Measurements from ENCODE around the gene SLC25A46.
"Not testable (repeated sequence)": the region's sequence is repeated elsewhere in the genome, so short reads cannot be mapped to it uniquely, and the experiment has no call there.

The SLC25A46 gene

GRCh38 chr5:110754181-110754580 lies 15.4 kb downstream of the SLC25A46 start:
- no peak for DNase-seq (ENCODE audit: low read depth, low spot score)

DNA sequence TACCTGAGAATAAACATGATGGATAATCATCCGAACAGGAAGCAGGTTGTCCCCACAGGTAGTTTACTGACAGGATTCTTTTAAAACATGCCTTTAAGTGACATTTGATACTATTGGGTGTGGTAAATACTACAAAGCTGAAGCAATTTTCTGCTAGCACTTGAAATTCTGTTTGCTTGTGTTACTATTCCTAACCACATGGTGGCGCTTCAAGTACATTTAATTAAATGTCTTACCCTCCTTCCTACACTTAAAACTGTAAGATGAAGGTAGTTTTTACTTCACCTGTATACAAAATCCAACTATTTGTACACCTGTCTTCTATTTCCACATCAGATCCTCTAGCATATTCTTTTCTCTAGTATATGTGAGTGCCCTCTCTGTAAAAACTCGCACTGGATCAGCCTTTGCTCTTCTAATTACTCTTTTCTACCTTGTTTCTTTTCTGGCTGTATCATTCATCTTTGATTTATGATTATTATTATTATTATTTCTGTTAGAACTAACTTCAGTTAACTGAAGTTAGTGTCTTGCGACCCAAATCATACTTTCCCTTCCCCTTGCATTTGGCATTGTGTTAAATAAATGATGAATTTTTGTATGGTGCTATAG lies 18.4 kb downstream of the SLC25A46 start:
- no peak for DNase-seq (ENCODE audit: low read depth, low spot score)

DNA sequence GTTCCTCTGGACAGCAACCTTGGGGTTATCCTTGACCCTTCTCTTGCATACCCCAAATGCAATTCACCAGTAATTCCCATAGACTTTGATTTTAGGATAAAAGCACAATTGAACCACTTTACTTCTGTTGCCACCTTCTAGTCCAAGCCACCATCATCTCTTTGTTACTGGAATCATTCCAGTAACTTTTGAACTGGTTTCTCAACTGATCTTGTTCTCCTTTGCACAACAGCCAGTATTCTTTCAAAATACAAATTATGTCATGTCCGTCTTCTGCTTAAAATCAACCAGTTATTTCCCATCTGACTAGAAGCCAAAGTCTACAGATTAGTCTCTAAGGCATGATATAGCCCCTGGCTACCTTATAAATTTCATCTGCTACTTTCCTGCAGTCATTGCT lies 21.4 kb downstream of the SLC25A46 start:
- no peak for DNase-seq (ENCODE audit: low read depth, low spot score)

GRCh38 chr5:110768138-110768860 lies 29.5 kb downstream of the SLC25A46 start:
- no peak for DNase-seq (ENCODE audit: low read depth, low spot score)

DNA sequence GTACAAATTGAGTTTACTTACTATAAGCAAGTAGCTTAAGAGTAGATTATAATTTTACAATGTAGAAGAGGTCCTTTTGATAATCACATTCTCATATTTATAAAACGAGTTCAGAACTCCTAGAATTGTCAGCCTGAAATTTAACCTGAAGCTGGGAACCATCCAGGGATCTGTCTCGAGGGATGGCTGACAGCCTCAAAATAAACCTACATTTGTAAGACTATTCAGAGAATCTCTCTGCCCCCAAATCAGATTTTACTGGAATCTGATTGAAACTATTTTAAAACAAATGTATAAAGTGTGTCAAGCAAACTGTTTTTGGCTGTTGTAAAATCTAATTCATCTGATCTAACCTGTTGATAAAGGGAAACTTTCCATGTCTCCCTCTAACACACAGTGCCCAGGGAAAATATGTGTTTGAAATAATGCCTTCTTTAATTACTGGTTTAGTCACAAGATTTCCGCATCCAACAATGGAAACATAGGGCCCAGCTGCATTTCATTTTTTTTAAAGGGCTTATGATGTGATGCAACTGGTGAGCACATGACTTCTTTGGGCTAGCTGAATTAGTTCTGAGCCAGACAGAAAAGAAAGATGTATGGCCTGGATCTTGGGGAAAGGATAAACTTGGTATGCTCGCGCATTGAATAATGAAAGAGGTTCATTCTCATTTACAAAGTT lies 30.3 kb downstream of the SLC25A46 start:
- no peak for DNase-seq (ENCODE audit: low read depth, low spot score)

DNA sequence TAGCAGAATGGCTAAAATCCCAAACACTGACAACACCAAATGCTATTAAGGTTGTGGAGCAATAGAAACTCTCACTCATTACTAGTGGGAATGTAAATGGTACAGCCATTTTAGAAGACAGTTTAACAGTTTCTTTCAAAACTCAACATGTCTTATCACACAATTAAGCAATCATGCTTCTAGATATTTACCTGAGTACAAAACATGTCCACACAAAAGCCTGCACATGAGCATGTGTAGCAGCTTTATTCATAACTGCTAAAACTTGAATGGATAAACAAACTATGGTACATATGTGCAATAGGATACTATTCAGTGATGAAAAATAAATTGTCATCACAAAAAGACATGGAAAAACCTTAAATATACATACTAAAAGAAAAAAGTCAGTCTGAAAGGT lies 31.5 kb downstream of the SLC25A46 start:
- DNase-seq (ENCODE audit: low read depth, low spot score) = no peak

GRCh38 chr5:110784901-110785300 lies 46.1 kb downstream of the SLC25A46 start:
- DNase-seq (ENCODE audit: low read depth, low spot score) = no peak

DNA sequence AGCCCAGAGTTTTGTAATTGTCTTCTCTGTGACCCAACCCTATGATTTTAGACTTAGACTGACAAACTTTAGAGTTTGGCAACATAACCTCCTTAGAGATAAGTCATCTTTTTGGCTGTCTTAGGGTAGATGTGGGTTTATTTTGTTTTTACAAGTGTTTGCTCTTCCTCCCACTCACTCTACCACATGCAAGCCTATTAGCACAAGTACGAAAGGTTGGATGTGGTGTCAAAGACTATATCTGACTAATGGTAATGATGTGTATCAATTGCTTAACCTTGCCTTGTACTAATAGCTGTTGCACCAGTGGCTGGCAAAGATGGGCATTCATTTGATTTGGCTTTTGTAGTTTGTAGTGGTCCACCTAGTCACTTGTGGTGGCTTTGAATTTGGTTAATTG lies 46.5 kb downstream of the SLC25A46 start:
- DNase-seq (ENCODE audit: low read depth, low spot score) = no peak

GRCh38 chr5:110788006-110788405 lies 49.2 kb downstream of the SLC25A46 start:
- not testable (repeated sequence) for DNase-seq (ENCODE audit: low read depth, low spot score)

- DNase-seq (ENCODE audit: low read depth, low spot score) = no peak
These were observed 51.9 kb downstream of the SLC25A46 start for GRCh38 chr5:110790673-110791072.

- DNase-seq (ENCODE audit: low read depth, low spot score) = no peak
These were observed 64.2 kb downstream of the SLC25A46 start for GRCh38 chr5:110802998-110803397.

- no peak for DNase-seq (ENCODE audit: low read depth, low spot score)
These were observed 64.9 kb downstream of the SLC25A46 start for GRCh38 chr5:110803467-110804326.

GRCh38 chr5:110807169-110807568 lies 68.4 kb downstream of the SLC25A46 start:
- no peak for DNase-seq (ENCODE audit: low read depth, low spot score)

GRCh38 chr5:110809006-110809405 lies 70.2 kb downstream of the SLC25A46 start:
- no peak for DNase-seq (ENCODE audit: low read depth, low spot score)

All from activated naive CD8-positive, alpha-beta T cell treated with anti-CD3 and anti-CD28 coated beads, Interleukin-2, amount 50 U/mL, for 16 hours (primary cell).